Neural progenitor cell (in vitro differentiated cells): ENCODE results near the gene USP33.

Experiments used
- EZH2 ChIP-seq: fragments of 200-600 bp; sonication (generic); IDR thresholded peaks from 2 replicates; pipeline ENCODE4 v1.6.1; 2017; ENCODE audit warnings: antibody characterized with exemption, mild to moderate bottlenecking, moderate library complexity
- TF ChIP-seq, protein P1 (sequence below): fragments of 200-600 bp; sonication (generic); IDR thresholded peaks from 2 replicates; pipeline ENCODE4 v1.5.1; 2017; ENCODE audit warnings: antibody characterized with exemption, mild to moderate bottlenecking

- TF ChIP-seq, protein P1, sequence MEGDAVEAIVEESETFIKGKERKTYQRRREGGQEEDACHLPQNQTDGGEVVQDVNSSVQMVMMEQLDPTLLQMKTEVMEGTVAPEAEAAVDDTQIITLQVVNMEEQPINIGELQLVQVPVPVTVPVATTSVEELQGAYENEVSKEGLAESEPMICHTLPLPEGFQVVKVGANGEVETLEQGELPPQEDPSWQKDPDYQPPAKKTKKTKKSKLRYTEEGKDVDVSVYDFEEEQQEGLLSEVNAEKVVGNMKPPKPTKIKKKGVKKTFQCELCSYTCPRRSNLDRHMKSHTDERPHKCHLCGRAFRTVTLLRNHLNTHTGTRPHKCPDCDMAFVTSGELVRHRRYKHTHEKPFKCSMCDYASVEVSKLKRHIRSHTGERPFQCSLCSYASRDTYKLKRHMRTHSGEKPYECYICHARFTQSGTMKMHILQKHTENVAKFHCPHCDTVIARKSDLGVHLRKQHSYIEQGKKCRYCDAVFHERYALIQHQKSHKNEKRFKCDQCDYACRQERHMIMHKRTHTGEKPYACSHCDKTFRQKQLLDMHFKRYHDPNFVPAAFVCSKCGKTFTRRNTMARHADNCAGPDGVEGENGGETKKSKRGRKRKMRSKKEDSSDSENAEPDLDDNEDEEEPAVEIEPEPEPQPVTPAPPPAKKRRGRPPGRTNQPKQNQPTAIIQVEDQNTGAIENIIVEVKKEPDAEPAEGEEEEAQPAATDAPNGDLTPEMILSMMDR, result no peak
- TF ChIP-seq EZH2, result no peak
These were observed 23.5 kb upstream of the USP33 start for GRCh38 chr1:77783141-77783540.
